ENCODE results near the gene TNFSF9.

TNFSF9 gene

GRCh38 chr19:6510618-6511017 is 20.2 kb upstream of the TNFSF9 start:
- Histone ChIP-seq H3K9me2 (replicated peaks; ENCODE audit: insufficient read depth, low read length) (no peaks in the 10 kb centered on the region), H3K79me2 (ENCODE audit: insufficient read depth, low read length) (no peaks in the 10 kb centered on the region), H4K20me1 (ENCODE audit: low read depth, low read length) (no peaks in the 10 kb centered on the region), H3K27ac (ENCODE audit: low read depth, low read length) (no peak overlapping the region), H3K27me3 (ENCODE audit: low read length) (no peaks in the 10 kb centered on the region), H3F3A (ENCODE audit: insufficient read depth) (0 out of 2 replicates have a peak, but pooled peaks cover 5% of the 10 kb centered on the region), H3K4me3 (ENCODE audit: insufficient read depth, low read length, poor library complexity, severe bottlenecking) (no peak overlapping the region), H3K4me2 (ENCODE audit: low read depth, low read length, poor library complexity, severe bottlenecking) (no peak overlapping the region), H2AFZ (ENCODE audit: low read depth, low read length, severe bottlenecking) (no peak overlapping the region), H3K36me3 (ENCODE audit: low read length) (no peaks in the 10 kb centered on the region), H3K9me3 (ENCODE audit: insufficient read depth, low read length) (no peaks in the 10 kb centered on the region), H3K9ac (ENCODE audit: low read length) (no peak overlapping the region)
- no peak for TF ChIP-seq EZH2phosphoT487 (conservative IDR thresholded peaks at IDR 0.05; ENCODE audit: low read length)
- TF ChIP-seq CTCF (IDR thresholded peaks at IDR 0.05; ENCODE audit: insufficient read depth, low read length, poor library complexity, severe bottlenecking), result no peak

DNA sequence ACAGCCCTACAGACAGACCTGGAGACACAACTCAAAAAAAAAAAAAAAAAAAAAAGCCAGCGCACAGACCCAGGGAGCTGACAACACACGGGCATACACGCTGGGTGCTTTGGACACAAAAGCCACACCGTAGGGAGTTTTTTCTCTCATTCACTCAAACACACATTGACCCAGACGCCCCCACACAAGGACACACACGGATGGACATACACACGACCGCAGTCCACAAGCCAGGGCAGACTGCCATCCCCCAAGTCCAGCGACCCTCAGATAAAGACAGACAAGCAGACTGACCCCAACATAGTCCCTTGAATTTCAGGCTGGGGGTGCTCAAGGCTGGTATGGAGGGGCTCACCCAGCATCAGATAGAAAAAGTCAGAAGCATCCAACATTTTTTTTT is 16.7 kb upstream of the TNFSF9 start:
- peaks cover 18% of the 10 kb centered on the region for H3F3A ChIP-seq (ENCODE audit: insufficient read depth)
- H3K27me3 ChIP-seq (ENCODE audit: low read length), result no peaks in the 10 kb centered on the region
- H3K9ac ChIP-seq (ENCODE audit: low read length), result no peak overlapping the region
- H3K4me3 ChIP-seq (ENCODE audit: insufficient read depth, low read length, poor library complexity, severe bottlenecking), result no peak overlapping the region
- no peaks in the 10 kb centered on the region for H3K9me2 ChIP-seq (replicated peaks; ENCODE audit: insufficient read depth, low read length)
- H3K36me3 ChIP-seq (ENCODE audit: low read length), result no peaks in the 10 kb centered on the region
- no peaks in the 10 kb centered on the region for H3K79me2 ChIP-seq (ENCODE audit: insufficient read depth, low read length)
- no peak overlapping the region for H3K4me2 ChIP-seq (ENCODE audit: low read depth, low read length, poor library complexity, severe bottlenecking)
- no peak overlapping the region for H2AFZ ChIP-seq (ENCODE audit: low read depth, low read length, severe bottlenecking)
- no peak overlapping the region for H3K27ac ChIP-seq (ENCODE audit: low read depth, low read length)
- H3K9me3 ChIP-seq (ENCODE audit: insufficient read depth, low read length), result no peaks in the 10 kb centered on the region
- no peaks in the 10 kb centered on the region for H4K20me1 ChIP-seq (ENCODE audit: low read depth, low read length)
- TF ChIP-seq EZH2phosphoT487 (conservative IDR thresholded peaks at IDR 0.05; ENCODE audit: low read length) (no peak), CTCF (IDR thresholded peaks at IDR 0.05; ENCODE audit: insufficient read depth, low read length, poor library complexity, severe bottlenecking) (no peak)

DNA sequence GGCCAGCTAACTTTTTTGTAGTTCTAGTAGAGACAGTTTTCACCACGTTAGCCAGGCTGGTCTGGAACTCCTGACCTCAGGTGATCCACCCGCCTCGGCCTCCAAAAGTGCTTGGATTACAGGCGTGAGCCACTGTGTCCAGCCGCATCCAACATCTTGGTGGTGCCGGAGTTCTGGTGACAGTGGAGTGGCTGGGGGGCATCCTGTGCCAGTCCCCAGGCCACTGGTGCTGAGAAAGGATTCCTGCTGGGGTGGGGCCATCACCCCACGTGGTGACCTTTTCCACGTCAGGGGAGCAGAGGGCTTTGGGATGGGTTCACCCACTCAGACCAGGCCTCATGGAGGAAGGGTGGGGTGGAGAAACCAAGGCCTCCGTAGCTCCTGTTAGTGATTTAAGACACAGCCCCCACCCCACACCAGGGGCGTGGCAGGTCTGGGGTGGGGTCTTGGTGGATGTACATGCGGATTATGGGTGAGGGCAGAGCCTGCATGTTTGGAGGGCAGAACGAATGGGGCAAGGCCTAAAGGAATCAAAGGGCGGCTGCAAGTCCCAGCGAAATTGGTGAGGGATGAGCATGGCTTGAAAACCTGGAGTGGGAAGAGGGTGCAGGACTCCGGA is 15.8 kb upstream of the TNFSF9 start:
- H3K4me2 ChIP-seq (ENCODE audit: low read depth, low read length, poor library complexity, severe bottlenecking), result no peak overlapping the region
- no peak overlapping the region for H2AFZ ChIP-seq (ENCODE audit: low read depth, low read length, severe bottlenecking)
- H3K4me3 ChIP-seq (ENCODE audit: insufficient read depth, low read length, poor library complexity, severe bottlenecking), result no peak overlapping the region
- H4K20me1 ChIP-seq (ENCODE audit: low read depth, low read length), result no peaks in the 10 kb centered on the region
- no peaks in the 10 kb centered on the region for H3K9me3 ChIP-seq (ENCODE audit: insufficient read depth, low read length)
- no peak overlapping the region for H3K9ac ChIP-seq (ENCODE audit: low read length)
- TF ChIP-seq CTCF (IDR thresholded peaks at IDR 0.05; ENCODE audit: insufficient read depth, low read length, poor library complexity, severe bottlenecking), result no peak
- no peaks in the 10 kb centered on the region for H3K27me3 ChIP-seq (ENCODE audit: low read length)
- no peaks in the 10 kb centered on the region for H3K36me3 ChIP-seq (ENCODE audit: low read length)
- H3K9me2 ChIP-seq (replicated peaks; ENCODE audit: insufficient read depth, low read length), result no peaks in the 10 kb centered on the region
- no peak overlapping the region for H3K27ac ChIP-seq (ENCODE audit: low read depth, low read length)
- H3K79me2 ChIP-seq (ENCODE audit: insufficient read depth, low read length), result no peaks in the 10 kb centered on the region
- H3F3A ChIP-seq (ENCODE audit: insufficient read depth), result peaks cover 28% of the 10 kb centered on the region

Measured in SU-DHL-6 (cell line).